Right cardiac atrium (tissue), 5 donors: ENCODE measurements around the gene TIAM2. TPM values are rescaled to one million over a fixed set of nuclear protein-coding genes. Genes with fewer than 3 reads are reported as not detected.
"Not testable (repeated sequence)": the region's sequence is repeated elsewhere in the genome, so short reads cannot be mapped to it uniquely, and the experiment has no call there.

Experiments
- ATAC-seq, 2 donors: fragments of 200-7000 bp; cut with Tn5 transposase; one replicate each; pipeline versions ENCODE4 v1.8.0 to v1.9.1; 2020; ENCODE audit warnings: moderate library complexity in 2 of 2, mild to moderate bottlenecking in 1 of 2
- DNase-seq, 3 donors: peaks; one replicate each; pipeline ENCODE4 v3.0.0-alpha.2; 2020
- H3K27ac ChIP-seq: one replicate; pipeline ENCODE4 v1.5.1; 2013; ENCODE audit warnings: mild to moderate bottlenecking, low read length, control low read depth, moderate library complexity
- H3K27me3 ChIP-seq: one replicate; pipeline ENCODE4 v1.6.1; 2013; ENCODE audit not compliant: control insufficient read depth, insufficient read depth
- H3K4me1 ChIP-seq: one replicate; pipeline ENCODE4 v1.6.1; 2013; ENCODE audit warnings: low read length; ENCODE audit not compliant: control insufficient read depth, insufficient read depth
- H3K4me3 ChIP-seq: one replicate; pipeline ENCODE4 v1.5.1; 2013; ENCODE audit warnings: low read length, control low read depth
- H3K9me3 ChIP-seq: one replicate; pipeline ENCODE4 v1.6.1; 2013; ENCODE audit warnings: low read length; ENCODE audit not compliant: control insufficient read depth
- WGBS: extraction: QIAGEN DNeasy Blood & Tissue Kit; methylation state at CpG from one replicate; pipeline ENCODE4 v1.1.7; 2013; 5-methylcytosine and 5-hydroxymethylcytosine counted together
- intact Hi-C, 4 donors: fragments of 100-400 bp; cut with DNase I; formaldehyde crosslinking; loops; one replicate each; pipeline versions ENCODE4 v1.11.0 to v1.14.0; 2022 to 2023
- polyA plus RNA-seq: library from polyadenylated mRNA; stranded (reverse); fragments of 200-250 nt; gene quantifications from one replicate; pipeline ENCODE4 v1.2.3, GENCODE V29; 2013
- total RNA-seq, 4 donors: library from RNA; stranded (reverse); fragmentation: NEBNext Ultra II Directional; extraction: Animal tissue kit (Norgen Biotek cat#: 25700); gene quantifications; one replicate each; pipeline ENCODE4 v1.2.1, GENCODE V29; 2021
- donor health status: healthy with polysubstance abuse.
- donor health status: DM: no; HTN: yes; CAD: no.
- donor health status: DM: no; HTN: no; CAD: no.
- donor health status: DM: no; HTN: yes; CAD: no; lungs with severe emphysema.
- donor health status: DM: yes; HTN: yes; CAD: no.

The TIAM2 gene
- total and polyA plus RNA-seq, 5 donors, result 6.6 to 13.9 (median 11.8) TPM

DNA sequence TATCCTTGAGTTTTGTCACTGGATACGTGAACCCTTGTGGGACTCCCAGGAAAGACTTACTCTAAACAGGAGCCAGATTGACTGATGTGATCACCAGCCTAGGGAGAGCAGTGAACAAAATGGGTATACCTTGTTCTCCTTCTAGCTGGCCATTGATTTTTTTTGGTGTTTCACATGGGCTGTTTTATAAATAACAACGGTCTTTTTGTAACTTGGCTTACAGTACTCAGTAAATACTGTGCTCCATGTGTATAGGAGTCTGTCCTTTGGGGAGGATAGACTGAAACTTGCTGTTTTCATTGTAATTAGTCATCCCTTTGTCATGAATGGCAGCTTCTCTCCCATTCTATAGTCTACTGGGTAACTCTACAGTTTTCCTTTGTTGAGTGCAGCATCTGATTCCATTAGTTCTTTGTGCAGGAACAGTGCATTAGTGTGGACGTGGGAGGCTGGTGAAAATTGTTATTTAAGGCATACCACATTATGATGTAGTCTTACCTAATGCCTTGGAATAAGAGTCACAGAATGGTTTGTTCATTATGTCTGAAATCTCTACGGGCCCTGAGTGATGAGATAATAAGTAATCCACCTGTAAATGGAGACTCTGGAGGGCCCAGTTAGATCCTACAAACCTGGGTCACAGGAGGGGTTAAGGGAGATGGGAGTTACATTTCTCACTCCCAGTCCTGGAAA lies 89.5 kb downstream of the TIAM2 start:
- Histone ChIP-seq H3K9me3 (no peaks in the 10 kb centered on the region), H3K4me1 (no peaks in the 10 kb centered on the region), H3K27ac (no peak overlapping the region), H3K4me3 (no peak overlapping the region), H3K27me3 (no peaks in the 10 kb centered on the region)
- no peak for DNase-seq
- intact Hi-C loops, result no loop called here
- 83% methylated on average over 4 of the region's 4 CpGs for WGBS
- no peak for ATAC-seq

DNA sequence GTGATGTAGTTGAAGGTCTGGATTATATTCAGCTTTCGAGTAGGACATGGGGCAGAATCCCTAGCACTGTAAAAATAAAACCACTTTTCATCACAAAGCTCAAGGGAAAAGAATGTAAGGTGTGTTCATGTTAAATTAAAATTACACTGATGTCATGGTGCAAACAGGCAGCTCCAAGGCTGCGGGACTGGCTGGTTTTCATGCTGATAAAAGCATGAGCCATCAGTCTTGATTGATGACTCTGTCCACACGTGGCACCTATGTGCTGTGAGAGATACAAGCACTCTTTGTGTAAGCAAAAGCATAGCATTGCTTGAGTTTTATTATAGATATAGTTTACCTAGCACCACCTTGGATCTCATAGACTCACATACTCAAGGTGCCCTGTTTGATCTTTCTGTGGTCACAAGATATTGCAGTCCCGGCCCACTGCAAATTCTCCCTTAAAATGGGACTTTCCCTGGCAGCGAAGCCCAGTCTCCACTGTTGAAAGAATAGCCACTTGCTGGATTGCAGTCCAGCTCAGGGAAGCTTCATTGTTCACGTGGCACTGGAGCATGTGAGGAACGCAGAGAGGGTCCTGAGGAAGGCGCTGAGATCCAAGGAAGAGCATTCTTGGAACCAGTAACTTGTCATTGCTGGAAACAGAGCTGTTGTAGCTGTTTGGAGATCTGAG lies 90.6 kb downstream of the TIAM2 start:
- ATAC-seq (peak in 1 of 2 donors; percentile 39), DNase-seq (no peak)
- H3K4me3 ChIP-seq, result no peak overlapping the region
- no peaks in the 10 kb centered on the region for H3K27me3 ChIP-seq
- no peaks in the 10 kb centered on the region for H3K9me3 ChIP-seq
- H3K27ac ChIP-seq, result no peak overlapping the region
- no peaks in the 10 kb centered on the region for H3K4me1 ChIP-seq
- intact Hi-C loops, result no loop called here
- 68% methylated on average over 8 of the region's 8 CpGs for WGBS

DNA sequence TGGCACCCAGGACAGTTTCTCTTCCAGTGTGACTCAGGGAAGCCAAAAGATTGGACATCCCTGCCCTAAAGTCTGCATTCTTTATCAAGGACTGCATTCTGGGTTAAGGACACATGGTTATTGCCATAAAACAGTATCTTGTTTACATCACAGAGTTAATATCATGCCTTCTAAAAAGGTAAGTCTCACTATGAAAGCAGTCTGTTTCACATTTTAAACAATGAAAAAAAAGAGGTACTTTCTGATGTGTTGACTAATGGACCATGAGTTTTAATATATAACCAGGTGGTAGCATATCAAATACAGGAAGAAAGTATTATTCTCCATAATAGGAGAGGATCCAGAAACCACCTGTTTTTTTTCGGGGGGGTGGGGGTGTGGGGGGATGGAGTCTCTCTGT lies 93.7 kb downstream of the TIAM2 start:
- intact Hi-C loops, result no loop called here
- DNase-seq (no peak), ATAC-seq (no peak)
- Histone ChIP-seq H3K4me3 (no peak overlapping the region), H3K27me3 (no peaks in the 10 kb centered on the region), H3K9me3 (no peaks in the 10 kb centered on the region), H3K27ac (no peak overlapping the region), H3K4me1 (no peaks in the 10 kb centered on the region)
- WGBS, result 83% methylated on average over 1 of the region's 1 CpG

DNA sequence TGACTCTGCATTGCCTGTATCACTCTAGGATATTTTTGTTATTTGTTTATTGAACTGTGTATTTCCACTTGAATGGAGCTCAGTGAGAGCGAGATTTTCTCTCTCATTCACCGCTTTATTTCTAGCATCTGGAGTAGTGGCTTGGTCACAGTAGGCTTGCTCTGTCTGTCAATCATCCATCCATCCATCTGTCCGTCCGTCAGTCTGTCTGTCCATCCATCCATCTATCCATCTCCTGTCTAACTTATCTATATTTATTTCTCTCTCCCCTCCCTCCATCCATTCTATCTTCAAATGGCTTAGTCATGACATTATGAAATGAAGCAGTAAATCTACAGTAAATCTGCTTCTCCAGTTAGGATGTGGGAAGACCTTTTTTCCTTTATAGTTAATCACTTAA lies 94.6 kb downstream of the TIAM2 start:
- H3K27ac ChIP-seq, result no peak overlapping the region
- DNase-seq (no peak), ATAC-seq (no peak)
- no peak overlapping the region for H3K4me3 ChIP-seq
- intact Hi-C loops, result no loop called here
- WGBS, result 95% methylated on average over 4 of the region's 4 CpGs
- no peaks in the 10 kb centered on the region for H3K27me3 ChIP-seq
- no peaks in the 10 kb centered on the region for H3K9me3 ChIP-seq
- H3K4me1 ChIP-seq, result no peaks in the 10 kb centered on the region

DNA sequence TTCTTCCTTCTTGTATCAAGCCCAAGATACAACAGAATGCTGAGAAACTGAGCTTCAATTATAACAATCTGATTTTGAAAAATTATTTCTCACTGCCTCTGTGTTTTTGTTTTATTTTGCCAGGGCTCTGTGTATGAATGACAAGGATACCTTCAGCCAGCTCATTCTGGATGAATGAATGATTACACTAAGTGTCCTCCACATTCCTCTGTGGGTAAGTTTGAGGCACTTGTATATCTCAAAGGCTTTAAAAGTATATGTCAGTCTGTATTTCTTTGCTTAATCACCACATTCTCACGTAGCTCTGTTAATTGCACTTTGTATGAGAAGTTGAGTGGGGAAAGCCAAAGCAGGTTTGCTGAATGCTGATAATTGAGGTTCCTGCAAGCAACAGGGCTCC lies 95.1 kb downstream of the TIAM2 start:
- intact Hi-C loops, result no loop called here
- no peak for ATAC-seq
- H3K4me1 ChIP-seq, result no peaks in the 10 kb centered on the region
- WGBS, result 88% methylated on average over 1 of the region's 1 CpG
- DNase-seq, result no peak
- no peaks in the 10 kb centered on the region for H3K27me3 ChIP-seq
- no peak overlapping the region for H3K4me3 ChIP-seq
- no peak overlapping the region for H3K27ac ChIP-seq
- H3K9me3 ChIP-seq, result no peaks in the 10 kb centered on the region

DNA sequence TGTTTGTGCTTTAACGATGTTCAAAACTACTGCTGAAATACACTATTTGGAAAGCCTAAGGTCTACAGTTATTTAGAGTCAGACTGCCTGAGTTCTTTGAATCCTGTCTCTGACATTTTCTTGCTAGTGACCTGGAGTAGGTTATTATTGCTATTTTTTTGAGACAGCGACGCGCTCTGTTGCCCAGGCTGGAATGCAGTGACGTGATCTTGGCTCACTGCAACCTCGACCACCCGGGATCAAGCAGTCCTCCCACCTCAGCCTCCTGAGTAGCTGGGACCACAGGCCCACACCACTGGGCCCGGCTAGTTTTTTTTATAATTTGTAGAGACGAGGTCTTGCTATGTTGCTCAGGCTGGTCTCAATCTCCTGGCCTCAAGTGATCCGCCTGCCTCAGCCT lies 96.6 kb downstream of the TIAM2 start:
- Histone ChIP-seq H3K9me3 (no peaks in the 10 kb centered on the region), H3K27ac (no peak overlapping the region), H3K4me3 (no peak overlapping the region), H3K27me3 (no peaks in the 10 kb centered on the region), H3K4me1 (no peaks in the 10 kb centered on the region)
- 94% methylated on average over 10 of the region's 10 CpGs for WGBS
- intact Hi-C loops, result no loop called here
- no peak for DNase-seq
- no peak for ATAC-seq

DNA sequence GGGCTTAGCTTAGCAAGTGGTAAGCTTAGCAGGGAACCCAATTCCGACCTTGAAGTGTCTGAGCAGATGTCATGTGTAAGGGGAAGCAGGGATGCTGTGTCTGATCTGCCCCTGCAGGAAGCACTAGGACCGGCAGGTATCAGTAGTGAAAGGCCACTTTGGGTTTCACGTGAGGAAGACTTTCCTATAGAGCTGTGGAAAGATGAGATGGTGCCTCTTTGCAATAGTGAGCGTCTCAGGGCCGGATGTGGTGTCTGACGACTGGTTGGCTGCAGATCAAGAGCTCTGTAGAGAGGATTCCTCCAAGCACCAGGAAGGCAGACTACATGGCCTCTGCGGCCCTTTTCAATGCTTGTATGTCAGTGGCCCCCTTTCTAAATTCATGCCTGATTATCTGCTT lies 98.3 kb downstream of the TIAM2 start:
- WGBS, result 78% methylated on average over 7 of the region's 7 CpGs

DNA sequence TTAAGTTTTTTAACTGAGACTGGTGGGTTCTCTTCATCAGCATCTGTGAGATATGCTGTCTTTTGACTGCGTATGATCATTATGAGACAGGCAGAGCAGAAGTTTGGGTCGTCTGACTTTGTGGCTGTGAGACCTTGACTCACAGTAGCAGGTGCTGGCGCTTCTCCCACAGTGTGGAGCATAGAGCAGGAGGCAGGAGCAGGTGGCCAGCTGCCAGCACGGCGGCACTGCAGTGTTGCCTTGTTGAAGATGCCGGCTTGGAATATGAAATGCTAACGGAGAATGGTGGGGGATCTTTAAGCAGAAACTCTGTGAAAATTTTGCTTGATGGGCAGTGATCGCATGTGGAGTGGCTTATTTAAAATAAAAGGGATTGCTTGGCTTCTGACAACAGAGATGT lies 105.0 kb downstream of the TIAM2 start:
- Histone ChIP-seq H3K27ac (no peak overlapping the region), H3K9me3 (no peaks in the 10 kb centered on the region), H3K4me1 (no peaks in the 10 kb centered on the region), H3K27me3 (no peaks in the 10 kb centered on the region), H3K4me3 (no peak overlapping the region)
- peak; percentile 45 to 76 (median 75) for DNase-seq
- intact Hi-C loops, result no loop called here
- 64% methylated on average over 8 of the region's 8 CpGs for WGBS
- ATAC-seq, result peak; percentile 61 to 65

More for the DNA sequence above, 98.3 kb downstream of the TIAM2 start:
- ATAC-seq, result peak in 1 of 2 donors; percentile 50
- Histone ChIP-seq H3K4me1 (no peaks in the 10 kb centered on the region), H3K9me3 (no peaks in the 10 kb centered on the region), H3K4me3 (no peak overlapping the region), H3K27ac (no peak overlapping the region), H3K27me3 (no peaks in the 10 kb centered on the region)
- no peak for DNase-seq
- intact Hi-C loops, result no loop called here

DNA sequence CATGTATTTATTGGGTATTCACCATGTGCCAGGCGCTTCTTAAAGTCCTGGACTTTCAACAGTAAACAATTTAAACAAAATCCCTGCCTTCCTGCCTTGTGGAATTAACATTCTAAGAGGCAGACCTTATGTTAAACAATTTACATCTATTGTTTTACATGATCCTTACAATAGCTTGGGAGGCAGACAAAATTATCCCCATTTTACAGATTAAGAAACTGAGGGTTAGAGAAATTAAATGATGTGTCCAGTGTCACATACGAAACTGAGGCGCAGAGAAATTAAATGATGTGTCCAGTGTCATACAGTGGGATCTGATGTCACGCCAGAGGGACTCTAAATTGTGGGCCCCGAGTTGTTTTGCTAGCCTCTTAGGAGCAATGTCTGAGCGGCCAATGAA lies 105.5 kb downstream of the TIAM2 start:
- DNase-seq (no peak), ATAC-seq (no peak)
- intact Hi-C loops, result no loop called here
- H3K4me1 ChIP-seq, result no peaks in the 10 kb centered on the region
- H3K9me3 ChIP-seq, result no peaks in the 10 kb centered on the region
- WGBS, result 90% methylated on average over 6 of the region's 6 CpGs
- H3K27me3 ChIP-seq, result no peaks in the 10 kb centered on the region
- no peak overlapping the region for H3K27ac ChIP-seq
- no peak overlapping the region for H3K4me3 ChIP-seq

DNA sequence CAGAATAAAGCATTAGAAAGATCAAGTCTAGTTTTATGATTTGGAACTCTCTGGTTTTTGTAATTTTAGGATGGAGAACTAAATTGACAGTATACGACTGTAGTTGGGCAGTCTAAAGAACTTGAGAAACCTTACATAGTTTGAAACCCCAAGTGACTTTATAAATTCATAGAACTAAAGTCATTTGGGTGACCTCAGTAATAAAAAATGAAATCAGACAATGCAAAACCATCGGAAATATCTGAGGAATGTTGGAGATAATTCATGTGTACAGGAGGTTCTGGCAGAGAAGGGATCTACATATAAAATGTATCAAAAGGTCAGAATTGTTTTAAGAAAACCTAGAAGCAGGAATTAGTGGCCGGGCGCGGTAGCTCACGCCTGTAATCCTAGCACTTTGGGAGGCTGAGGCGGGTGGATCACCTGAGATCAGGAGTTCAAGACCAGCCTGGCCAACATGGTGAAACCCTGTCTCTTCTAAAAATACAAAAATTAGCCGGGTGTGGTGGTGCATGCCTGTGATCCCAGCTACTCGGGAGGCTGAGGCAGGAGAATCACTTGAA lies 108.0 kb downstream of the TIAM2 start:
- DNase-seq, intact Hi-C loops, ATAC-seq, H3K4me3 ChIP-seq, H3K9me3 ChIP-seq, H3K4me1 ChIP-seq, H3K27me3 ChIP-seq, H3K27ac ChIP-seq: not testable (repeated sequence)
- WGBS, result 75% methylated on average over 9 of the region's 9 CpGs

DNA sequence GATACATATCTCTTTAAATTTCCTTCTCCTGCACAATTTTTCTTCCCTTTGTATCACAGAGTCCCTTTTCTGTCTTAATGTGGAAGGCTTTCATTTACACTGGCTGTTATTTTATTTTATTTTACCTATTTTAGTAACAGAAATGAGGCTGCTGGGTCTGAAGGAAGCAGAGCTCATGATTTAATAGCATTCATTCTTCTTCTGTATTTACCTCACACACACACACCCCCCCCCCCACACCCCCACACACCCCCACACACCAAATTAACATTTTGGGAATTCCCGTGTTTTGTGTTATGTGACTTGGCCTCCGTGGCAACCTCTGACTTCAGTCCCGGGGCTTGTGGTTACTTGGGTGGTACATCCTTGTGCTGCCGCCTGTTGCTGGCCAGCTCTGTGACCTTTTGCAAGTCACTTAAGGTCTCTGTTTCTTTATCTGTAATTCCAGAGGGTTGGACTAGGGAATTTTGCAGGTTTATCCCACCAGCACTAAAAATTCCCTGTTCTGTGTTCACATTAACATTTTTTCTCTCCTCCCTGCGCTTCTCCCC lies 108.8 kb downstream of the TIAM2 start:
- no peak overlapping the region for H3K27ac ChIP-seq
- H3K4me1 ChIP-seq, result no peaks in the 10 kb centered on the region
- intact Hi-C loops, result no loop called here
- H3K4me3 ChIP-seq, result no peak overlapping the region
- ATAC-seq (no peak), DNase-seq (no peak)
- H3K9me3 ChIP-seq, result no peaks in the 10 kb centered on the region
- 52% methylated on average over 5 of the region's 5 CpGs for WGBS
- H3K27me3 ChIP-seq, result no peaks in the 10 kb centered on the region
